ENCODE measurements around the gene KIAA0753. TPM values are rescaled to one million over a fixed set of nuclear protein-coding genes. Genes with fewer than 3 reads are reported as not detected.
"Not testable (repeated sequence)": the region's sequence is repeated elsewhere in the genome, so short reads cannot be mapped to it uniquely, and the experiment has no call there.

Gene KIAA0753
- total and polyA plus RNA-seq, 2 donors from 2014 or later: 4.2 to 21.8 TPM

- intact Hi-C loops (cut with DNase I): no loop called here
- H3K27me3 ChIP-seq (ENCODE audit: control insufficient read depth, insufficient read depth, low read length): no peaks in the 10 kb centered on the region
- H3K9me3 ChIP-seq (ENCODE audit: control insufficient read depth in 2 of 3, insufficient read depth in 1 of 3, low read length in 3 of 3): no peaks in the 10 kb centered on the region
- TF ChIP-seq, protein P1, sequence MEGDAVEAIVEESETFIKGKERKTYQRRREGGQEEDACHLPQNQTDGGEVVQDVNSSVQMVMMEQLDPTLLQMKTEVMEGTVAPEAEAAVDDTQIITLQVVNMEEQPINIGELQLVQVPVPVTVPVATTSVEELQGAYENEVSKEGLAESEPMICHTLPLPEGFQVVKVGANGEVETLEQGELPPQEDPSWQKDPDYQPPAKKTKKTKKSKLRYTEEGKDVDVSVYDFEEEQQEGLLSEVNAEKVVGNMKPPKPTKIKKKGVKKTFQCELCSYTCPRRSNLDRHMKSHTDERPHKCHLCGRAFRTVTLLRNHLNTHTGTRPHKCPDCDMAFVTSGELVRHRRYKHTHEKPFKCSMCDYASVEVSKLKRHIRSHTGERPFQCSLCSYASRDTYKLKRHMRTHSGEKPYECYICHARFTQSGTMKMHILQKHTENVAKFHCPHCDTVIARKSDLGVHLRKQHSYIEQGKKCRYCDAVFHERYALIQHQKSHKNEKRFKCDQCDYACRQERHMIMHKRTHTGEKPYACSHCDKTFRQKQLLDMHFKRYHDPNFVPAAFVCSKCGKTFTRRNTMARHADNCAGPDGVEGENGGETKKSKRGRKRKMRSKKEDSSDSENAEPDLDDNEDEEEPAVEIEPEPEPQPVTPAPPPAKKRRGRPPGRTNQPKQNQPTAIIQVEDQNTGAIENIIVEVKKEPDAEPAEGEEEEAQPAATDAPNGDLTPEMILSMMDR (IDR thresholded peaks at IDR 0.05; ENCODE audit: borderline replicate concordance, extremely low read depth, insufficient read depth): no peak
- no peak overlapping the region for H3K9ac ChIP-seq (ENCODE audit: low read length in 3 of 3)
- no peaks in the 10 kb centered on the region for H3K4me1 ChIP-seq (ENCODE audit: control insufficient read depth in 2 of 3, insufficient read depth in 2 of 3, low read depth in 1 of 3, low read length in 3 of 3)
- H3K27ac ChIP-seq (ENCODE audit: low read depth in 2 of 2, low read length in 2 of 2): no peak overlapping the region
- no peaks in the 10 kb centered on the region for H3K36me3 ChIP-seq (ENCODE audit: control insufficient read depth in 2 of 3, insufficient read depth in 3 of 3, low read length in 3 of 3)
- DNase-seq (no peak), FAIRE-seq (no peak)
- H3K4me3 ChIP-seq (ENCODE audit: low read length in 3 of 3): no peak overlapping the region
These were observed 20.9 kb upstream of the KIAA0753 start for GRCh38 chr17:6661464-6661848.

DNA sequence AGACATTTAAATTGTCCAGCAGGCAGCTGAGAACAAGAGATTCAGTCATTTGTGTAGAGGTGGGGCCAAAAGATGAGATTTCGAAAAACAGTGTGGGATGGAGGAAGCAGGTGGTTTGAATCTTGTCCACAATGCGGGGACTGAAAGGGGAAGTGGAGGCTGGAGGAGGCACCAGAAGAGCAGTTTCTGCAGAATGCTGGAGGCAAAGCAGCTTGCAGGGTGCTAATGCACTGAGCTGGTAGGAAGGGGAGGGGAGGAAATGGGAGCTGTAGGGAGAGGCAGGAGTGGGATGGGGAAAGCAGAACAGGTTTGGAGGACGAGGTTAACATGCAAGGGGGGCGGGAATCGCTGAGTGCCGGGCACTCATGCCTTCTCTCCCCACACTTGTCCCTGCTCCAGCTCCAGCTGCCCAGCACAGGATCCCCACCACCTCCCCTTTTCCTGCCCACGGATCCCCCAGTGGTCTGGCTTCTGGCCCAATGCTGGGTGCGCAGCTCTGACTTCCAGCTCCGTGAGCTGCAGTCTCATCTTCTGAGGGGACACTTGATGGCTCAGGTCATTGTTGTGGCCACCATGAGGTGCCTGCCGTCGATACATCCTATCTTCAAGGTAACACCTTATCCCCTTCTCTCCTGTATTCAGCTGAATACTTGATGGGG, 20.4 kb upstream of the KIAA0753 start:
- TF ChIP-seq, protein P1 (IDR thresholded peaks at IDR 0.05; ENCODE audit: borderline replicate concordance, extremely low read depth, insufficient read depth): no peak
- no peak for DNase-seq
- FAIRE-seq: no peak
- H3K9ac ChIP-seq (ENCODE audit: low read length in 3 of 3): no peak overlapping the region
- H3K9me3 ChIP-seq (ENCODE audit: control insufficient read depth in 2 of 3, insufficient read depth in 1 of 3, low read length in 3 of 3): no peaks in the 10 kb centered on the region
- no peaks in the 10 kb centered on the region for H3K27me3 ChIP-seq (ENCODE audit: control insufficient read depth, insufficient read depth, low read length)
- H3K27ac ChIP-seq (ENCODE audit: low read depth in 2 of 2, low read length in 2 of 2): no peak overlapping the region
- no peak overlapping the region for H3K4me3 ChIP-seq (ENCODE audit: low read length in 3 of 3)
- H3K36me3 ChIP-seq (ENCODE audit: control insufficient read depth in 2 of 3, insufficient read depth in 3 of 3, low read length in 3 of 3): no peaks in the 10 kb centered on the region
- intact Hi-C loops (cut with DNase I): no loop called here
- no peaks in the 10 kb centered on the region for H3K4me1 ChIP-seq (ENCODE audit: control insufficient read depth in 2 of 3, insufficient read depth in 2 of 3, low read depth in 1 of 3, low read length in 3 of 3)

DNA sequence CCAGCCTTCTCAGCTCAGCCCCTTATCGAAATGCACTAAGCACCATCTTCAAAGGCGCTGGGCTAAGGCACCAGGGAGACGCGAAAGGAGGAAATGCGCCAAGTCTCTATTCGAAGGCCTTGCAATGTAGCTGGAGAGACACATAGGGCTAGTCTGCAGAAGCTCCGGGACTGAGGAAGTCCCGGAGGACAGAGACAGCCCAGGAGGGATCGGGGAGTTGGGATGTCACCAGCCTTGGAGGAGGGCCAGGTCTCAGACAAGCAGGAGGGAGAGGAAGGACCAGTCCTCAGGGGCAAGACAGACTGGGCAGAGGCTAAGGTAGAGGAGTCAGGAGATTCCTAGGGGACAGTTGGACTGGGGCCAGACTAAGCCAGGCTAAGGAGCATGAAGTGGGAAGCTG, 19.6 kb upstream of the KIAA0753 start:
- FAIRE-seq: no peak

DNA sequence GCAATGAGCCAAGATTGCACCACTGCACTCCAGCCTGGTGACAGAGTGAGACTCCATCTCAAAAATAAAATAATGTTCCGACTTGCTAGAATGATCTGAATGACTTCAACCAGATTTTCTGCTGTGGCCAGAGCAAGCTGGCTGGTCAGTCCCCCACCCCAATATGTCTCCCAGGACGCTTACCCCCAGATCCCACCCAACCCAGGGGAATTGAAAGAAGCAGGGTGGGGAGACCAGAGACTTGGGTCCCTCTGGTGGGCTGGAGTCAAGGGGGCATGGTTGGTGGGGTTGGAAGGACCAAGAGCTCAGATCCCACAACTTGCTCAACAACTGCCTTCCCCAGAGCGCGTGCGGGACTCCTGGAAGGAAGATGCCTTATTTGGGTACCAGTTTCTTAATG, 17.9 kb upstream of the KIAA0753 start:
- DNase-seq; H3K4me1 ChIP-seq (ENCODE audit: control insufficient read depth in 2 of 3, insufficient read depth in 2 of 3, low read depth in 1 of 3, low read length in 3 of 3); FAIRE-seq: not testable (repeated sequence)

More for the DNA sequence above, 19.6 kb upstream of the KIAA0753 start:
- no peak for DNase-seq
- Histone ChIP-seq H3K4me1 (ENCODE audit: control insufficient read depth in 2 of 3, insufficient read depth in 2 of 3, low read depth in 1 of 3, low read length in 3 of 3) (peaks cover 0 to 3% (median 3%) of the 10 kb centered on the region in 3 donors), H3K9ac (ENCODE audit: low read length in 3 of 3) (no peak overlapping the region), H3K4me3 (ENCODE audit: low read length in 3 of 3) (no peak overlapping the region), H3K27ac (ENCODE audit: low read depth in 2 of 2, low read length in 2 of 2) (no peak overlapping the region), H3K27me3 (ENCODE audit: control insufficient read depth, insufficient read depth, low read length) (peaks cover 2% of the 10 kb centered on the region), H3K36me3 (ENCODE audit: control insufficient read depth in 2 of 3, insufficient read depth in 3 of 3, low read length in 3 of 3) (no peaks in the 10 kb centered on the region), H3K9me3 (ENCODE audit: control insufficient read depth in 2 of 3, insufficient read depth in 1 of 3, low read length in 3 of 3) (no peaks in the 10 kb centered on the region)
- TF ChIP-seq, protein P1 (IDR thresholded peaks at IDR 0.05; ENCODE audit: borderline replicate concordance, extremely low read depth, insufficient read depth): no peak
- intact Hi-C loops (cut with DNase I): no loop called here

More for the DNA sequence above, 17.9 kb upstream of the KIAA0753 start:
- H3K4me3 ChIP-seq (ENCODE audit: low read length in 3 of 3); H3K36me3 ChIP-seq (ENCODE audit: control insufficient read depth in 2 of 3, insufficient read depth in 3 of 3, low read length in 3 of 3); H3K9ac ChIP-seq (ENCODE audit: low read length in 3 of 3); H3K27me3 ChIP-seq (ENCODE audit: control insufficient read depth, insufficient read depth, low read length); intact Hi-C loops (cut with DNase I); H3K27ac ChIP-seq (ENCODE audit: low read depth in 2 of 2, low read length in 2 of 2); H3K9me3 ChIP-seq (ENCODE audit: control insufficient read depth in 2 of 3, insufficient read depth in 1 of 3, low read length in 3 of 3): not testable (repeated sequence)

Measured in kidney (tissue), 14 donors.